AG20443 (cell line): ENCODE results near the gene CFAP73.

ENCODE experiments used
- DNase-seq: peaks from one replicate; pipeline ENCODE4 v3.0.0; 2012; ENCODE audit warnings: low spot score, mixed read lengths

CFAP73 gene

DNA sequence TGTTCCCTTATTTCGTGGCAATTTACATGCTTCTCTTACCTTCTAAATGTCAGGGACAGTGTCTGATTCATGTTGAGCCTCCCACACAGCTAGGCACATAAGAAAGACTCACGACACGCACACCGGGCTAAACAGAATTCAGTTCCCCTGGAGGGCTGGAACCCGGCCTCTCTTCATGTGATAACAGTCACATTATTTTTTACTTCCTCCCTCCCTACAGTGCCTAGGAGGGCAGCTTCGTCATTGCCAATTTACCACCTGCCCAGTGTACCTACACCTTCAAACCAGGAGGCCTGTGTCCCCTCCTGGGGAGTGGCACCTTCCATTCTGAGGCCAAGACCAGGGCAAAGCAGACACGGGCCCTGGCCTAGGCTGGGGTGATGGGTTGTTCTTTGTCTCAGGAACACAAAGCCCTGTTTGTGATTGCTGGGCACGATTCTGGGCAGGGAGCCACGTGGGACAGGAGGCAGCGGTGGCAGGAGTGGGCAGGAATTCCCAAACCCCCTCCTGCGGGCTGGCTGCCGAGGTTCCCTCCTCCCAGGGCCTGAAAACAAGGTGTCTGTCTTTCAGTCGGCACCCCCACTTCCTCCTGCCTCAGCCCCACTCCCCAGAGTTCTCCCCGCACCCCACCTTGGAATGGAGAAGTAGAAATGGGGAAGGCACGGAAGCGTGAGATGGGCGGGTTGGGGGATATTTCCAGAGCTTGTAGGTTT, 7.2 kb upstream of the CFAP73 start:
- DNase-seq = no peak

GRCh38 chr12:113142886-113143332, 6.6 kb upstream of the CFAP73 start:
- DNase-seq = no peak

- DNase-seq = no peak
Measured at GRCh38 chr12:113143959-113144358, 5.6 kb upstream of the CFAP73 start.

DNA sequence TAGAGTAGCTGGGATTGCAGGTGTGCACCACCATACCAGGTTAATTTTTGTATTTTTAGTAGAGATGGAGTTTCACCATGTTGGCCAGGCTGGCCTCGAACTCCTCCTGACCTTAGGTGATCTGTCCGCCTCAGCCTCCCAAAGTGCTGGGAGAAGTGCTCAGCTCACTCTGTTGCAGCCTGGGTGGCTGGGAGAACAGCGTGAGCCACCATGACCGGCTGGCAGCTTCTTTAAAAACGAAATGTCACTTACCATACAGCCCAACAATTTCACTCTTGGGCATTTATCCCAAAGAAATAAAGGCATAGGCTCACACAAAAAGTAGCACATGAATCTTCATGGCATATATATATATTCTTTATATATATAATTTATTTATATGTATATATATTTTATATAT, 4.7 kb upstream of the CFAP73 start:
- no peak for DNase-seq

GRCh38 chr12:113145720-113146551, 3.6 kb upstream of the CFAP73 start:
- DNase-seq = no peak

GRCh38 chr12:113146999-113147398, 2.5 kb upstream of the CFAP73 start:
- no peak for DNase-seq

- DNase-seq = no peak
Measured at GRCh38 chr12:113151655-113152054, 2.1 kb downstream of the CFAP73 start.

- DNase-seq = no peak
Measured at GRCh38 chr12:113152196-113152834, 2.8 kb downstream of the CFAP73 start.

GRCh38 chr12:113152835-113153814, 3.6 kb downstream of the CFAP73 start:
- DNase-seq = peak; percentile 94

- DNase-seq = peak; percentile 64
Measured at GRCh38 chr12:113154351-113154973, 4.9 kb downstream of the CFAP73 start.

- no peak for DNase-seq
Measured at GRCh38 chr12:113155060-113155459, 5.5 kb downstream of the CFAP73 start.

DNA sequence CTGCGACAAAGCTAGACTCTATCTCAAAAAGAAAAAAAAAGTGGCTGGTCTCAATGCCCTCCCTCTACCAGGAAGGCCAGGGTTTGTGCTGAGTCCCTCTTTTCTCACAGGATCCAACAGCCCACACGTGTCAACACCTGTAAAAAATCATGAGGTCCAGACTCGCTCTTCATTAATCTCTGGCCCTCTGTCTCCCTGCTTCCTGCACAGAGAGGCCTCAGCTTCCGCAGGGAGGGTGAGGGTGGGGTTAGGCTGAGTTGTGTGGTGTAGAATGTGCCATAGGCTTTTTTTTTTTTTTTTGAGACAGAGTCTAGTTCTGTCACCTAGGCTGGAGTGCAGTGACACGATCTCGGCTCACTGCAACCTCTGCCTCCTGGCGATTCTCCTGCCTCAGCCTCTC, 6.1 kb downstream of the CFAP73 start:
- DNase-seq = no peak

GRCh38 chr12:113157218-113157859, 7.8 kb downstream of the CFAP73 start:
- DNase-seq = no peak

DNA sequence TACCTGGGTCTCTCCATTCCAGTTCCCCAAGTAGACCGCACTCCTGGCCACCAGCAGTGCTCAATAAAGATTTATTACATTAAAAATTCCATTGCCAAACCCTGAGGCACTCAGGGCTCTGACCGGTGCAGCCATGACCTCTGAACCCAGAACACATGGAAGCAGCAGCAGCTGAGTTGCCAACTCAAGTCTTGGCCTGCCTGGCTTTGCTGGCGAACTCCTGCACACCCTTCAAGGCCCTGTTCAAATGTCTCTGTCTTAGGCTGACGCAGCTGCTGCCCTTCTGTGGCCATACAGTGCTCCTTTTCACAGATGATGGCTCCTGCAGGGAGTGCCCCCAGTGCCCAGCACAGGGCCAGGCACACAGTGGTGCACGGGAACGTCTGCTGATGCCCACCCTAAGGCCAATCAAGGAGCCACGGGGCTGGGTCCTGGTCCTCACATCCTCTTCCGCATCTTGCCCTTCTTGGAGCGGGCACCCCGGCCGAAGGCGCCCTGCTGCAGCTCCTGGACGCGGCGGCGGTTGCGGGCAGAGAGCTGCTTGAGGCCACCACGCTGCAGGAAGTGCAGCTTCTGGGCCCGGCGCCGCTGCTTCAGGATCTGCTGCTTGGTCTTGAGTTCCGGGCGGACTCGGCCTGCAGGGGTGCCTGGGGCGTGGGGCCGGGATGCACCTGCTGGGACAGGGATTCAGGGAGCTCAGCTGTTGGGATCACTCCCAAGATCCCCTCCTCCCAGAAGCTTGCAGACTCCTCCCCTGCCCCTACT, 9.1 kb downstream of the CFAP73 start:
- DNase-seq = no peak

DNA sequence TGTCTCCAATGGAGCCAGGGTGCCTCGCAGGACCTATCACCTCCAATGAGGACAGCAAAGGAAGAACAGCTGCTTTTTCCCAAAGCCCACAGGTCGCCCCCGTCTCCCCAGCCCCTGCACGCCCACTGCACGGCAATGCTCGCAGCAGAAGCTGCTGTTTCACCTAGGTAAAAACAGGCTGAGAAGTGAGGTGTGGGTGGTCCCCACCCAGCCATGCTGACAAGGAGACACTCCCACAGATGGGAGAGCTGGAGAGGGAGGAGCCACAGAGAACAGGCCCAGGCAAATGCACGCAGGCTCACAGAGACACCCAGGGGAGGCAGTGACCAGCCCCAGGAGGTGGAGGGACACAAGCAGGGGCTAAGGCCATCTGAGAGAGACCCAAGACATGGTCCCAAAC, 10.4 kb downstream of the CFAP73 start:
- DNase-seq = no peak

GRCh38 chr12:113161415-113162016, 12.0 kb downstream of the CFAP73 start:
- DNase-seq = no peak

DNA sequence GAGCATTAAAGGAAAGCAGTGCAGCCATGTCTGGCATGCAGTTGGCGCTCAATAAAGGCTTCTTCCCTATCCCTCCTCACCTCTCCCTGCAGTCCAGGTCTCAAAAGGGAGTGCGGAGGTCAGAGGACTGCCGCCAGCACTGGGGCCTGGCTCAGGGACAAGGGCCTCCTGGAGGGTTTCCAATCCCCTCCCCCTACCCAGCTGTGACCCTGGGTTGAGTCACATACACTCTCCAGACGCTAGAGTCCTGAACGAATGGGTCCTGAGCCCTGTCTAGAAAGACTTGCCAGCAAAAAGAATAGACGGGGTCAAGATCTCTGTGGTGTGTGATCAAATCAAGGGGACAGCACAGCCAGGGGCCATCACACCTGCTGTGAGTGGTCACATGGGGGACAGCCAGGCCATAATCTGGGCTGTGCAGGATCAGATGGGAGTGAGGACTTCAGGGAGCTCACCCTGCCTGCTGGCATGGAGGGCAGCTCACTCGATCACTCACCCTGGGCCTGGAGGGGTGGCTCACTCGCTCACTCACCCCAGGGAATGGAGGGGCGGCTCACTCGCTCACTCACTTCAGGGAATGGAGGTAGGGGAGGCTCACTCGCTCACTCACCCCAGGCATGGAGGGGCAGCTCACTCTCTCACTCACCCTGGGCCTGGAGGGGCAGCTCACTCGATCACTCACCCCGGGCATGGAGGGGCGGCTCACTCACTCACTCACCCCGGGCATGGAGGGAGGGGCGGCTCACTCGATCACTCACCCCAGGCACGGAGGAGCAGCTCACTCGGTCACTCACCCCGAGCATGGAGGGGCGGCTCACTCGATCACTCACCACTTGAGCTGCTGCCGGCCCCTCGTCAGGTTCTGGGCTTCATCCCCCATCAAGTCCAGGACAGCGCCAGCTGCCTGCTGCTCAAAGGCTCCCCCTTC, 12.8 kb downstream of the CFAP73 start:
- DNase-seq = no peak

GRCh38 chr12:113163030-113163360, 13.5 kb downstream of the CFAP73 start:
- no peak for DNase-seq

- no peak for DNase-seq
Measured at GRCh38 chr12:113164014-113164413, 14.5 kb downstream of the CFAP73 start.
